GM19239 (cell line): ENCODE data around the gene TMCO5A.

ENCODE experiments used
- DNase-seq: peaks from one replicate; pipeline ENCODE4 v3.0.0; 2011; ENCODE audit warnings: low spot score; ENCODE audit not compliant: insufficient read length
- FAIRE-seq: peaks from 2 replicates; lab custom pipeline; 2011; peaks lifted over from hg19 to GRCh38; lab: Jason Lieb, UNC

The TMCO5A gene

DNA sequence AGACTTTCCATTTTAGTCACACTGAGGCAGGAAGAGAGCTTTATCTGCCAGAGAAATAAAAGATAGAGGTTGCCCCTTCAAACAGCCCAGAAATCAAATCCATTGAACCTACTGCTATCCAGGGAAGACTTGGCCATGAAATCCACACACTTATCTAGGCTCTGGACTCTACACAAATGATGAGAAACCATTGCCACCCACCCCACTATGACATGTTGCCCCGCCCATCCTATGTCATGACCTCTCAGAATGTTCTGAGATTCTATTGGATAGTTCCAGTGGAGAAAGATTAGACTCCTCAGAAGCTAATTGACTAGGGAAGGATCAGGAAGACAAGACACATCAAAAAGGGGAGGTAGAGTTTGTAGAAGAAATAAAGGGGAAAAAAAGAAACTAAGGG lies at the start of gene TMCO5A:
TSS of gene TMCO5A (plus strand) at position 301 of the 400 bp plus-strand sequence. CDS start 1,684 bp downstream, outside the sequence.
- FAIRE-seq (no peak), DNase-seq (no peak)

- no peak for FAIRE-seq
Observed at GRCh38 chr15:37885651-37886050, 48.8 kb upstream of the TMCO5A start.

GRCh38 chr15:37888356-37888755 lies 46.1 kb upstream of the TMCO5A start:
- DNase-seq (no peak), FAIRE-seq (no peak)

More at GRCh38 chr15:37885651-37886050, 48.8 kb upstream of the TMCO5A start:
- no peak for DNase-seq

- DNase-seq (no peak), FAIRE-seq (no peak)
Observed at GRCh38 chr15:37891766-37892368, 42.6 kb upstream of the TMCO5A start.

DNA sequence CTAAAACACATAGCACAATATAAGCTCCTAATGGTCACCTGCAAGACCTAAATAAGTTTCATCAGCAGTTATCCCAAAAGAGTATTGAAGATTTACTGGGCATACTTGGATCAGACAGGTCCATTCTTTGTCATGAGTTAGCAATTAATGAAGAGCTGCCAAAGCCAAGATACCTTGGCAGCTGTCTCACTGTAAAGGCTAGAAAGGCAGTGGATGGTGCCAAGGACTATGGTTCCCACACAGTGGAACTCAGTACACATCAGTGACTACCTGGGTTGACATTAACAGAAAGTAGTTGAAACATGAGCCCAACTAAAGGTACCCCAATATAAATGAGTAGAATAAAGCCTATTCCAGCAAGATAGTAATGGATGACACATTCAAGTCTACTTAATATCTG lies 41.1 kb upstream of the TMCO5A start:
- no peak for FAIRE-seq

DNA sequence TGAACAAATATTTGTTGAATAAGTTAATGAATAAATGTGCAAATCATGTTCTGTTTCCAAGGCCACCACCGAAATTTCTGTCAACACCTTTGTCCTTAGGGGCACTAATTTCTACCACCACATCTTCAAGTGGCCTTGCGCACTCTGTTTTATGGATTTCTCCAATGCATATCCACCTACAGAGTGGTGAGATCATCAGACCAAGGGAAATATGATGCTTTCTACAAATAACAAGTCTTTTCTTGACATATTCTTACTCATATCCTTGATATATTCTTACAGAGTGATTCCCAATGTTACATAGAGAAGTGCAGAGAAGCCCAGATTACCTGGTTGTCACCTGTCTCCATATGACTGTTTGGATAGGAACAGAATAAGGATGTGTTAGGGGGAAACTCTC lies 36.1 kb upstream of the TMCO5A start:
- FAIRE-seq = no peak
- DNase-seq = no peak

More for the DNA sequence above, 41.1 kb upstream of the TMCO5A start:
- DNase-seq = no peak

GRCh38 chr15:37900326-37901221 lies 33.9 kb upstream of the TMCO5A start:
- FAIRE-seq (no peak), DNase-seq (no peak)

DNA sequence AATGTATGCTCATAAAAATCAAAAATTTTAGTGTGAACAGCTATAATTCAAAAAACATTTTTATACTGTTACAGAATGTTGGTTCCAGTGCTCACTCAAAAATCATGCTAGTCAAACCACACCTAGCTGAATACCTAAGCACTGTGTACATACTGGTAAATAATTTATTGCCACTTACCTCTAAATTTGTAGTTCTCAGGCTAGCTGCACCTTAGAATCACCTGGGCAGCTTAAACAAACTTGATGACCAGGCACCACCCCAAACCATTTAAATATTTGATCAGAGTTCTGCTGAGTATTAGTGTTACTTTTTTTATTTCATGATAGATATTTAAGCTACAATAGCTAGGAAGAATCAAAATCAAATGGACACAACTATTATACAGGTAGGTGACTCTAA lies 32.3 kb upstream of the TMCO5A start:
- DNase-seq (no peak), FAIRE-seq (no peak)

- no peak for FAIRE-seq
- DNase-seq = no peak
Observed at GRCh38 chr15:37903919-37904625, 30.4 kb upstream of the TMCO5A start.

- FAIRE-seq = no peak
- no peak for DNase-seq
Observed at GRCh38 chr15:37907136-37907535, 27.3 kb upstream of the TMCO5A start.

DNA sequence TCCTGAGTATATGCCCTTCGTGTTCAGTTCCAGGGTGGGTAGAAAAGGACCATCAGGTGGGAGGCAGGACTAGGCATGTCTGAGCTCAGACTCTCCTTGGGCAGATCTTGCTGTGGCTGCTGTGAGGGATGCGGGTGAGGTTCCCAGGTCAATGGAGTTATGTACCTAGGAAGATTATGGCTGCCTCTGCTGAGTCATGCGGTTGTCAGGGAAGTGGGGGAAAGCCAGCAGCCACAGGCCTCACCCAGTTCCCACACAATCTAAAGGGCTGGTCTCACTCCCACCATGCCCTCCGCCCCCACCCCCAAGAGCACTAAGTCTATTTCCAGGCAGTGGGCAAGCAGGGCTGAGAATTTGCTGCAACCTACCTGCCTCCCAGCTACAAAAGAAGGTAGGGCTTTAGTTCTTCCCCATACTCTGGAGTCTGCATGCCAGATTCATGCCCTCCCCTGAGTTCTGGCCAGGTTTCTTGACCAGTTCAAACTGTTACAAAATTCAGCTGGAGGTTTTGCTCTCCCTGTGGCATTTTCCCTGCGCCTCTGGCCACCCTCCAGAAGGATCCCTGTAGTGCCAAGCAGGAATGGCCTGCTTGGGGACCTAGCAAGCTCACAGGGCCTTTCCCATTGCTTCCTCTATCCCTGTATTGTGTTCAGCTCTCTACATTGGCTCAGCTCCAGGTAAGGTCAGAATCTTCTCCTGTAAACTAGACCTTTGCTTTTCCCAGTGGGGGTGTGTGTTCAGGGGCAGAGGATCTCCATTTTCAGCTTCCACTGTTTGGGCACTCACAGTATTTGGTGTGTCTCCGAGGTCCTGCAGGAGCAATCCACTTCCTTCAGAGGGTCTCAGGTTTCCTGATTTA lies 12.7 kb upstream of the TMCO5A start:
- DNase-seq (no peak), FAIRE-seq (no peak)

DNA sequence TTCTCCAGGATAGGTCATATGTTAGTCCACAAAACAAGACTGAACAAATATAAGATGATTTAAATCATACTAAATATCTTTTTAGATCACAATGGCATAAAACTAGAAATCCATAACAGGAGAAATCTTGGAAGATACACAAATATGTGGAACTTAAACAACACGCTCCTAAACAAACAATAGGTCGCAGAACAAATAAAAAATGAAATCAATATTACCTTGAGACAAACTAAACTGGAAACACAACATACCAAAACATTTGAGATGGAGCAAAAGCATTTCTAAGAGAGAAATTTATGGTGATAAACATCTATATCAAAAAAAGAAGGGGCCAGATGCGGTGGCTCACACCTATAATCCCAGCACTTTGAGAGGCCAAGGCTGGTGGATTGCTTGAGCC lies 8.3 kb upstream of the TMCO5A start:
- no peak for DNase-seq
- no peak for FAIRE-seq

DNA sequence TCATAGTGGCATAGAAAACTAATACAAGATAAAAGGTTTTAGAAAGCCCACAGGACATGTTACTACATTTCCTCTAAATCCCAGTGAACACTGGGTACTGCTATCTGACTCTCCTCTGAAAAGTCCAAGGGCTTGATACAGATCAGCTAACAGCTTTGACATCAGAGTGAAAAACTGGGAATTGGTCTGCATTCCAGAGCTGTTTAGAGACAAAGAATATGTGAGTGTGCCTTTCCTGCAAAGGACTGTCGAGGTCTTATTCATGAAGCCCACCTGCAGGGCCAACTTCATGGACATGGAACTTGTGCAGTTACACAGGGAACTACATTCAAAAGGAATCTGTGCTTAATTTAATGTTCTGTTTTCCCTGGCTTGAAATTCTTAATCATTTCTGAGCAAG lies 5.2 kb upstream of the TMCO5A start:
- no peak for FAIRE-seq
- DNase-seq = no peak

GRCh38 chr15:37931321-37931720 lies 3.1 kb upstream of the TMCO5A start:
- FAIRE-seq (no peak), DNase-seq (no peak)

DNA sequence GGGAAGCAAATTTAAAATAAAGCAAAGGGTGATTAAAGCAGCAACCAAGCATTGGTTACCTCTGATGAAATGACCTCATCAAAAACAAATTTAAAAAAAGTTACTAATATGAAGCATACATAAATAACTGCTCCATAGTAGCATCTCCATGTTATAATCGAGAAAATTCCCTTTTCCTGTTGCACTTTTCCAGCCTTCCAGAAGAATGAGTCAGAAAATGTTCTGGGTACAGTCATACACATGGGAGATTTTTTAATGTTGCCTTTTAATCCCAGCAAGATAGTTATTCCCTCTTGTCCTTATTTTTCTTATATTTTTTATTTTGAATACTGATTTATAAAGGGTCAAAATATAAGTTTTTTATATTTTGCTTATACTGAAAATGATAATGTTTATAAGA lies 2.6 kb upstream of the TMCO5A start:
- FAIRE-seq (no peak), DNase-seq (no peak)

- DNase-seq (no peak), FAIRE-seq (no peak)
Observed at GRCh38 chr15:37932549-37932948, 1.9 kb upstream of the TMCO5A start.

GRCh38 chr15:37933666-37934065 lies 774 bp upstream of the TMCO5A start:
- FAIRE-seq (no peak), DNase-seq (no peak)

- DNase-seq (no peak), FAIRE-seq (no peak)
Observed at GRCh38 chr15:37940876-37941275, 6.4 kb downstream of the TMCO5A start.

DNA sequence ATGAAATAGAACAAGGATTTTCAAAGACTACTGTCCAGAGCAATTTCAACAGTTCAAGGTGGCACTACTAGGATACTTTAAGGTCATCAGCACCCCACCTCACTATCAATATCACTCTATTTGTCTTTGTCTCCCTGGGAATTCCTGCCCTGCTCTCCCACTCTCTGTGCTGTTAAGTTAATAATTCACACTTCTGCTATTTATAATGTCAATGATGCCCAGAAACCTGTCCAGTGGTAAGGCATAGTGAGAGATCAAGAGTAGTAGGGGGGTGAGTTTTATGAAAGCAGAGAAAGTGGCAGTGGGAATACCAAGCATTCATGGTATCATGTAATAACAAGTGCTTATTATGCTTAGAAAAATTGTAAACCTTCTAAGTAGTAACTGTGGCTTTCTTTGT lies 7.3 kb downstream of the TMCO5A start:
- FAIRE-seq = no peak
- DNase-seq = no peak

DNA sequence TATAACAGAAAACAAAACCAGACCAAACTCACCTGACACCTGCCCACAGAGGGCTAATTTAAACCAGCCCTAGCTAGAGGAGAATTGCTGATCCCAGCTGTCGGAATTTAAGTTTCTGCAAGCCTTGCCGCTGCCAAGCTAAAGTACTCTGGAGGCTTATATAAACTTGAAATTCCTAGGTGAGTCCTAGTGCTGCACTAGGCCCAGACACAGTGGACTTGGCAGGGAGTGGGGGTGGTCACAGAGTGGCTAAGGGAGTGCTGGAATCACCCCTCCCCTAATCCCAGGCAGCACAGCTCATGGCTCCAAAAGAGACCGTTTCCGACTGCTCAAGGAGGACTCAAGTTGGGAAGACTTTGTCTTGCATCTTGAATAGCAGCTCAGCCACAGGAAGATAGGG lies 17.6 kb downstream of the TMCO5A start:
- DNase-seq (no peak), FAIRE-seq (no peak)
